Stimulated activated naive CD4-positive, alpha-beta T cell (primary cell): ENCODE data around the gene DEFB121.
"Not testable (repeated sequence)": the region's sequence is repeated elsewhere in the genome, so short reads cannot be mapped to it uniquely, and the experiment has no call there.

Experiments
- DNase-seq, 6 experiments: peaks; one replicate each; lab custom pipeline; 2025; lab: John Stamatoyannopoulos, UW

Gene DEFB121

DNA sequence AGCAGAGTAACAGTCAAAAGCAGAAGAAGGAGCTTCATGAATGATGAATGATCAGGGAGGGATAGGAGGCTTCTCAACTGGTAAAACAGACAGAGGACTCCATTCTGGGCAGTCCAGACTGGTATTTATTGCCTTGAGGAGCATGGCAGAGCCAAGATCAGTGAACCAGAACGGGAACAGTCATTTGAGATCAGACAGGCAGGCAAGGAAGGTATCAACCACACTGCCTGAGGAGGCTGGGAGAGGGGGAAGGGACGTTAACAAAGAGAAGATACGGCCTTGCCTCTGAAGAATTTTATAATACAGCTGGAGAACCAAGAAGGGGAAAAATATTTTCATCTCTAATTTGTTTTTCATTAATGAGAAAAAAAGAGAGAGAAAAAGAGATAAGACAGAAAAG lies at the start of gene DEFB121:
DEFB121 (minus strand) TSS at position 101 of the 400 bp plus-strand sequence; CDS start at position 38, 63 bp downstream.
- DNase-seq: no peak

- DNase-seq: no peak
These were observed 48.3 kb upstream of the DEFB121 start for GRCh38 chr20:31454361-31454760.

GRCh38 chr20:31452575-31452974 lies 46.6 kb upstream of the DEFB121 start:
- no peak for DNase-seq

- no peak for DNase-seq
These were observed 43.7 kb upstream of the DEFB121 start for GRCh38 chr20:31449511-31450414.

DNA sequence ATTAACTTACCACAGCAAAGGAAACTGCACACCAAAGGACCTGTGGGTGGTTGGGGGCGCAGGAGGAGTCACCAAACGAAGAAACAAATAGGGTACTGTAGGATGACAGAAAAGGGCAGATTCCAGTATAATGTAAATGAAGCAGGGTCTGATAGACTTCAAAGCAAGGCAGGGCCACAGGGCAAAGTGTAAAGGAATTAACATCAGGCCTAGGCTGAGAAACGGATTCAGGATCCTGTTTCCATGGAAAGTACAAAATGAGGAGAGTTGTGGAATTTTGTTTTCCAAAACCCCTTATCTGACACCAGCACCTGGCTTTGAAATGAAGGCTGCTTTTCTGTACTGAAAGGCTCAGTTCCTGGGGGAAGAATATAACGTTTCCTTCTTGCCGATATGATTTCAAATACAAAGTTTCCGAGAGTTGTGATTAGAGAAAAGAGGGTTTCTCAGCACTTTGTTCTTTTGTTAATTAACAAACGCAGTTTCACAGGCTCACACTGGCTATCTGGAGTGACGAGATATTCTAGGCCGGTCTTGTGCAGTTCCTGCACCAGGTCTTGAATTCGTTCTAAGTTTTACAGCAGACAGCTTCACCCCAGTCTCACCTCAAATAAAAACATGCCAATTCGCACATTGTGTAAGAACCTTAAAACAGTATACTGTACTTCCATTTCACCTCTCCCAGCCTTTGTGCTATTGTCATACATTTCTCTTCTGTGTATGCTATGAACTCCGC lies 40.2 kb upstream of the DEFB121 start:
- DNase-seq: no peak

DNA sequence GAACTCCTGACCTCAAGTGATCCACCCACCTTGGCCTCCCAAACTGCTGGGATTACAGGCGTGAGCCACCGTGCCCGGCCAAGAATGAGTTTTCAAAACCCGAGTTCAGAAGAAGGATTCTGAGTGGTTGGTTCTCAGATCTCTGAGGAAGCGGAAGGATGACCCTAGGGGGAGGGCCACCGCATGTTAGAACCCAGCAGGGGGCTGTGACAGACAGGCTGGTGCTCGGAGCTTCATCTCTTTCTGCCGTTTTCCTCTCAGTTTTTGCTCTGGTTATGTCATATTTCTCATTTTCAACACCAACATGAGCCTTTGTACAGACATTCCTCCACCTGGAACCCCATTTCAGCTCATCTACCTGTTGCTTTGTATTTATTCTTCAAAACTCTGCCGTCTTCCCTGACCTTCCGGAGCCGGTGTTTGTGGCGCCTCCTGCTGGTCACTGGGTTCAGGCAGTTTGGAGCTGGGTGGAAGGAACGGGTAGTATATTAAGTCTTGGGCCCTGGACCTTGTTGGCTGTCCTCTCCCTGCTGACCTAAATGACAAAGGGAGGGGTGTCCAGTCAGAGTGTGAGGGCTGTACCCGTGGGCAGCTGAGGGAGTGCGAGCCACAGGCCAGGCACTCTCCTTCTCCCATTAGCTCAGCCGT lies 34.1 kb upstream of the DEFB121 start, which contains the start of gene DEFB123:
DEFB123 (plus strand) TSS at position 621 of the 648 bp plus-strand sequence. CDS start 67 bp downstream, outside the sequence.
- DNase-seq: no peak

- DNase-seq: no peak
These were observed 24.6 kb upstream of the DEFB121 start for GRCh38 chr20:31430568-31431115.

GRCh38 chr20:31427576-31427975 lies 21.6 kb upstream of the DEFB121 start:
- DNase-seq: not testable (repeated sequence)

DNA sequence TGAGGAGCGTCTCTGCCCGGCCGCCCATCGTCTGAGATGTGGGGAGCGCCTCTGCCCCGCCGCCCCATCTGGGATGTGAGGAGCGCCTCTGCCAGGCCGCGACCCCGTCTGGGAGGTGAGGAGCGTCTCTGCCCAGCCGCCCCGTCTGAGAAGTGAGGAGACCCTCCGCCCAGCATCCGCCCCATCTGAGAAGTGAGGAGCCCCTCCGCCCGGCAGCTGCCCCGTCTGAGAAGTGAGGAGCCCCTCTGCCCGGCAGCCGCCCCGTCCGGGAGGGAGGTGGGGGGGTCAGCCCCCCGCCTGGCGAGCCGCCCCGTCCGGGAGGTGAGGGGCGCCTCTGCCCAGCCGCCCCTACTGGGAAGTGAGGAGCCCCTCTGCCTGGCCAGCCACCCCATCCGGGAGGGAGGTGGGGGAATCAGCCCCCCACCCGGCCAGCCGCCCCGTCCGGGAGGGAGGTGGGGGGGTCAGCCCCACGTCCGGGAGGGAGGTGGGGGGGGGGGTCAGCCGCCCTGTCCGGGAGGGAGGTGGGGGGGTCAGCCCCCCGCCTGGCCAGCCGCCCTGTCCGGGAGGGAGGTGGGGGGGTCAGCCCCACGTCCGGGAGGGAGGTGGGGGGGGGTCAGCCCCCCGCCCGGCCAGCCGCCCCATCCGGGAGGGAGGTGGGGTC lies 21.0 kb upstream of the DEFB121 start:
- DNase-seq: not testable (repeated sequence)

GRCh38 chr20:31425797-31426196 lies 19.8 kb upstream of the DEFB121 start:
- no peak for DNase-seq

DNA sequence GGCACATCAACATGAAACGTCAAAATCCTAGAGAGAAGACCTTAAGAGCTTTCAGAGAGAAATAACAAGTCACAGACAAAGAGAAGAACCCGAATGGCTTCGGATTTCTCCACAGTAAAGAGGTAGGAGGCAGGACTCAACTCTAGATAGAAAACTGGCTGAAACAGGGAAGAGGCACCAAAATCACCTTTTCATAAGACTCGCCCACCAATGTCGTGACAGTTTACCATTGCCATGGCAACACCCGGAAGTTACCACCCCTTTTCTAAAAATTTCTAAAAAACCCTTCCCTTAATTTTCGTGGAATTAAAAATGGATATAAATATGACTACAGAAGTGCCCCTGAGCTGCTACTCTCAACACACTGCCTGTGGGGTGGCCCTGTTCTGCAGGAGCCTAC lies 12.3 kb upstream of the DEFB121 start:
- DNase-seq: no peak

- DNase-seq: no peak
These were observed 9.6 kb upstream of the DEFB121 start for GRCh38 chr20:31415653-31416052.

DNA sequence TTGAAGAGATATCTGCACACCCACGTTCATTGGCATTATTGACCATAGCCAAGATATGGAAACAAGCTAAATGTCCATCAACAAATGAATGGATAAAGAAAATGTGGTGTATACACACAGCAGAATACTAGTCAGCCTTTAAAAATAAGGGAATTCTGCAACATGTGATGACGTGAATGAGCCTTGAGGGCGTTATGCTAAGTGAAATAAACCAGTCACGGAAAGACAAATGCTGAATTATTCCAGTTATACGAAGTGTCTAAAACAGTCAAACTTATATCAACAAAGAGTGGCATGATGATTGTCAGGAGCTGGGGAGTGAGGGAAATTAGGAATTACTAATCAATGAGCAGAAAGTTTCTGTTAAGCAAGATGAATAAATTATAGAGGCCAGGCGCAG lies 8.4 kb upstream of the DEFB121 start:
- no peak for DNase-seq

- DNase-seq: no peak
These were observed 4.0 kb upstream of the DEFB121 start for GRCh38 chr20:31410011-31410410.

- no peak for DNase-seq
These were observed 2.1 kb downstream of the DEFB121 start for GRCh38 chr20:31403886-31404285.

DNA sequence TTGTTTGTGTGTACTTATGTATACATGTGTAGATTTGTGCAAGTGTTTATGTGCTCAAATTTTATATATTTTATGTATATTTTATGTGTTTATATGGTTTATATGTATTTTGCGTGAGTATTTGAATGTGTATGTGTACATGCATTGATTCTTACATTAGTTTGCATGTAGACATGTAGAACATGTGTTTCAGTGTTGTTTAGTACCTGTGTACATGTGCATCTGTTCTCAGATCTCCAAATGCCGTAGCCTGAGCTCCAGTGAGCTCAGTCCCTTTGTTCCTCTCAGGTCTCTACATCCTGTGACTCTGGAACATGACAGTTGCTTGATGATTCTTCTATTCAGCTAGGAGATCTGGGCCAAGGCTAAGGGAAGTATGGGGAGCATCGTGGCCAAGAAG lies 11.1 kb downstream of the DEFB121 start:
- DNase-seq: no peak

- DNase-seq: no peak
These were observed 13.2 kb downstream of the DEFB121 start for GRCh38 chr20:31392836-31393235.

GRCh38 chr20:31390490-31390889 lies 15.5 kb downstream of the DEFB121 start, which contains the start of gene DEFB119:
Gene DEFB119, minus strand, starts transcription at chr20:31390590. Its CDS starts 107 bp downstream, at chr20:31390483.
- DNase-seq: no peak

DNA sequence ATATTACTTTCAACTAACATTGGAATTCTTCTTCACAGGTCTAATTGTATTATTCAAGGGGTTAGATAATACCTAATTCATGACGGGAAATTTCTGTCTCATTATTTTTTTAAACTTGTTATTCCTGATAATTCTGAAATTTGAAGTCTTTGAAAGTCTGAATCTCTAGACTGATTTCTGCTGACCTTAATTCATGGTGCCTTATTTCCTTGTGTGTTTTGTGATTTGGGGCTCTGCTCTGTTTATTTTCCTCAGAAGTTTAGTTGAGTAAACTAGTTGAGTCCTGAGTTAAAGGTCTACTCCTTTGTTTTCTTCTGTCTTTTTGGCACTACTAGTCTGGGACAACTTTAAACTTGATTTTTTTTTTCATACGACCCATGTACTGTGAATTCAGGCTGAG lies 31.7 kb downstream of the DEFB121 start:
- DNase-seq: no peak

DNA sequence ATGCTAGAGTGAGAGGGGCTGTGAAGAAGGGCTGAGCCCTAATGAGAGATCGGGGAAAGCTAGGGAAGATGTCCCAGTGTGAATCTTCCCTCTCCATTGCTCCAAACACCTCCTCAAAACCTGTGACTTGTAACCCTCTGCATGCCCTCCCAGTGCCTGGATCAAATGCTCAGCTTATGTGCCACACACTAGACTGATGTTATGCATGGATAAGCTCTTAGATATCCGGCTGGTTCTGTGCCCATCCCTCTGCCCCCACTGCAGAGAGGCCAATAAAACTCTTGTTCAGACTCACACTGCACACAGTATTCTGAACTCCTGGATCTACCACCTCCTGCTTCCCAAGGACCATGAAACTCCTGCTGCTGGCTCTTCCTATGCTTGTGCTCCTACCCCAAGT lies 37.7 kb downstream of the DEFB121 start, which contains the start of gene DEFB118:
DEFB118 (plus strand) TSS at position 301 of the 400 bp plus-strand sequence; CDS start at position 351, 50 bp downstream.
- no peak for DNase-seq

- DNase-seq: not testable (repeated sequence)
These were observed 41.7 kb downstream of the DEFB121 start for GRCh38 chr20:31364272-31364671.
